Thoracic aorta (tissue), 2 donors: ENCODE results near the gene MGAT5. TPM values are rescaled to one million over a fixed set of nuclear protein-coding genes. Genes with fewer than 3 reads are reported as not detected.

Experiments used
- ATAC-seq: fragments of 150-250 bp; one replicate; pipeline ENCODE4 v1.8.0; 2017; ENCODE audit warnings: low read depth; ENCODE audit not compliant: insufficient number of reproducible peaks, low FRiP score
- DNase-seq: peaks from one replicate; pipeline ENCODE4 v3.0.0-alpha.2; 2020; ENCODE audit warnings: low spot score
- H3K27ac ChIP-seq, 2 donors: fragments of 200-600 bp; sonication (generic); 1 replicate in 1 of 2; 2 replicates in 1 of 2; pipeline ENCODE4 v1.5.1; 2016; ENCODE audit warnings: mild to moderate bottlenecking in 2 of 2, moderate library complexity in 2 of 2
- H3K27me3 ChIP-seq: fragments of 200-600 bp; sonication (generic); replicated peaks from 2 replicates; pipeline ENCODE4 v1.6.0; 2016; ENCODE audit warnings: mild to moderate bottlenecking; ENCODE audit not compliant: insufficient read depth
- H3K36me3 ChIP-seq: fragments of 200-600 bp; sonication (generic); one replicate; pipeline ENCODE4 v1.5.1; 2016
- H3K4me1 ChIP-seq, 2 donors: fragments of 200-600 bp; sonication (generic); 1 replicate in 1 of 2; 2 replicates in 1 of 2; pipeline versions ENCODE4 v1.5.1 to v1.6.0; 2016; ENCODE audit warnings: low read depth in 2 of 2, mild to moderate bottlenecking in 1 of 2; ENCODE audit not compliant: control insufficient read depth in 1 of 2
- H3K4me3 ChIP-seq: fragments of 200-600 bp; sonication (generic); 2 replicates; pipeline ENCODE4 v1.5.1; 2016; ENCODE audit warnings: mild to moderate bottlenecking
- H3K9me3 ChIP-seq: fragments of 200-600 bp; sonication (generic); 2 replicates; pipeline ENCODE4 v1.5.1; 2016
- CTCF ChIP-seq: fragments of 200-600 bp; sonication (generic); IDR thresholded peaks from one replicate; pipeline ENCODE4 v1.5.1; 2019; ENCODE audit warnings: antibody characterized with exemption
- total RNA-seq, 2 donors: library from RNA; depleted of rRNA; stranded (reverse); fragments of >200 nt; gene quantifications; one replicate each; pipeline versions ENCODE4 v1.1.0 to v1.2.3, GENCODE V29; 2016

The MGAT5 gene
- total RNA-seq, 2 donors from 2014 or later, result 43.9 to 95.3 TPM

- ATAC-seq (no peak), DNase-seq (no peak)
- no peak for TF ChIP-seq CTCF
- H3K27me3 ChIP-seq, result no peaks in the 10 kb centered on the region
- H3K4me3 ChIP-seq, result no peak overlapping the region
- H3K36me3 ChIP-seq, result no peaks in the 10 kb centered on the region
- no peaks in the 10 kb centered on the region for H3K9me3 ChIP-seq
- no peak overlapping the region for H3K27ac ChIP-seq
- no peaks in the 10 kb centered on the region for H3K4me1 ChIP-seq
Measured at GRCh38 chr2:134457353-134457752, 203.5 kb downstream of the MGAT5 start.

GRCh38 chr2:134457765-134458472, 204.0 kb downstream of the MGAT5 start:
- TF ChIP-seq CTCF, result no peak
- Histone ChIP-seq H3K27ac (no peak overlapping the region), H3K9me3 (no peaks in the 10 kb centered on the region), H3K4me3 (no peak overlapping the region), H3K4me1 (no peaks in the 10 kb centered on the region), H3K36me3 (no peaks in the 10 kb centered on the region), H3K27me3 (no peaks in the 10 kb centered on the region)
- no peak for DNase-seq
- ATAC-seq, result no peak

- Histone ChIP-seq H3K9me3 (no peaks in the 10 kb centered on the region), H3K27me3 (no peaks in the 10 kb centered on the region), H3K4me3 (no peak overlapping the region), H3K4me1 (no peaks in the 10 kb centered on the region), H3K36me3 (no peaks in the 10 kb centered on the region), H3K27ac (no peak overlapping the region)
- no peak for TF ChIP-seq CTCF
- no peak for DNase-seq
- ATAC-seq, result no peak
Measured at GRCh38 chr2:134458473-134458853, 204.6 kb downstream of the MGAT5 start.

GRCh38 chr2:134458950-134459349, 205.1 kb downstream of the MGAT5 start:
- no peak overlapping the region for H3K4me3 ChIP-seq
- ATAC-seq, result no peak
- no peak for TF ChIP-seq CTCF
- no peak for DNase-seq
- H3K36me3 ChIP-seq, result no peaks in the 10 kb centered on the region
- H3K27ac ChIP-seq, result no peak overlapping the region
- no peaks in the 10 kb centered on the region for H3K9me3 ChIP-seq
- H3K4me1 ChIP-seq, result no peaks in the 10 kb centered on the region
- no peaks in the 10 kb centered on the region for H3K27me3 ChIP-seq

- ATAC-seq, result no peak
- TF ChIP-seq CTCF, result no peak
- no peak for DNase-seq
- no peaks in the 10 kb centered on the region for H3K36me3 ChIP-seq
- no peak overlapping the region for H3K27ac ChIP-seq
- H3K4me1 ChIP-seq, result no peaks in the 10 kb centered on the region
- no peaks in the 10 kb centered on the region for H3K9me3 ChIP-seq
- H3K4me3 ChIP-seq, result no peak overlapping the region
- H3K27me3 ChIP-seq, result no peaks in the 10 kb centered on the region
Measured at GRCh38 chr2:134459706-134460406, 206.0 kb downstream of the MGAT5 start.
